Medulla oblongata (tissue), 1 donor: ENCODE results near the gene RAB36.
A peak's percentile ranks its signal among the peaks of the same experiment; 100 is the strongest.

Source experiments
- DNase-seq: peaks from one replicate; pipeline ENCODE4 v3.0.0-alpha.2; 2015; ENCODE audit errors: extremely low spot score

The RAB36 gene

GRCh38 chr22:23158516-23159290, 13.4 kb downstream of the RAB36 start:
- no peak for DNase-seq

DNA sequence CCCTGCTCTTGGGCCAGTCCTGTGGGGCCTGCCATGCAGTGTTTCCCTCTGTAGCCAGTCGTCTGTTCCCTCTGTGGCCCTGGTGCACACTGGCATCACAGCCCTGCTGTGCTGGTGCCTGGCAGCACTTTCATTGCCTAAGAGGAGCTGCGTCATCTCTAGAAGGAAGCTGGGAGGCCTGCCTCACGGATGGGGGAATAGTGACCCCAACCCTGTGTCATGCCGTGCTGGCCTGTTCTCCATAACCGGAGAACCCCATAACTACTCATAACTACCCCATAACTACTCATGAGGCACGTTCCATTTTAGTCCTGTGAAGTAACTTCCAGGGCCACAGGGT, 14.0 kb downstream of the RAB36 start:
- DNase-seq, result no peak

GRCh38 chr22:23161029-23161428, 15.8 kb downstream of the RAB36 start:
- DNase-seq, result no peak

- no peak for DNase-seq
Observed at GRCh38 chr22:23161574-23161973, 16.3 kb downstream of the RAB36 start.

- peak; percentile 89 for DNase-seq
Observed at GRCh38 chr22:23163665-23164064, 18.4 kb downstream of the RAB36 start.

DNA sequence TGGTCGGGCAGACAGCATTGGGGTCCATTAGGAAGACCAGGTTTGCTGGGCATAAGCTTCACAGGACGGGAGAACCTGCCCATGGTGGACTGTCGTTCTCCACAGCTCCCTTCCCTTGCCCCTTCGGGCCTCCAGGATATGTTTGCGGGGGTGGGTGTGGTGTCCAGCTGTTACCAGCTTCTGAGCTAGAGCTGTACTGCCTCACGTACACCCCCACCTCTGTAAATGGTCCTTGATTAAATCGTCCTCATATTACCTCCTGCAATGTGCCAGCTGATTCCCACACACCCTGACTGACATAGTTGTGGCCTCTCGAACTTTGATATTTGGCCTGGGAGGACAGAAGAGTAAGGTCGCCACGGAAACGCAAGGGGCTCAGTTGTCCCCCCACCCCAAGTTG, 18.8 kb downstream of the RAB36 start:
- DNase-seq, result no peak

DNA sequence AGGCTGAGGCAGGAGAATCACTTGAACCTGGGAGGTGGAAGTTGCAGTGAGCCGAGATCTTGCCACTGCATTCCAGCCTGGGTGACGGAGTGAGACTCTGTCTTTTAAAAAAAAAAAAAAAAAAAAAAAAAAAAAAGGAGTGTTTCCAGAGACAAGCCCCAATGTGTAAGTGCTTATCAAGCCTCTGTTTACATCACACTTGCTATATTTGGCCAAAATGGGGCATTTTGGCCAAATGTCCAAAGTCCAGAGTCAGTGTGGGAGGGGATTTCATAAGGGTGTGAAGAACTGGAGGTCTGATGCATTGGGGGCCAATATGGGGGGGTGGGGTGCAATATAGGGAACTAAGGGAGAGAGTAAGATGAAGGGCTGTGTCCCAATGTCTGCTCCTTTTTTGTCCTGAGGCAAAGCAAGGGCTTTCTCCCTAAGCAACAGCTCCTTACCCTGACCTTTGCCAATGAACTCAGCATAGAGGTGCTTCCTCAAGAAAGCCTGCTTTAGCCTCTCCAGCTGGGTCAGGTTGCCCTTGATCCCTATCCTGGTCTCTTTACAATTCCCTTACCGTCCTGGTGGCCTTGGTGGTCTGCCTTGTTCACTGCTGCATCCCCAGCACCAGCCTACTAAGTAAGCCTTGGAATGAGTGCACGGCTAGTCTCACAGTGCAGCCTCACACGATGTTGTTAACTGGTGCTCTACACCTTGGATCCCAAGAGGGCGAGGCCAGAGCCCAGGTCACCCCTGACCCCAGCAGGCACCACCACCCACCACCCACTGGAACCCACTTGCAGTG, 21.0 kb downstream of the RAB36 start:
- DNase-seq, result no peak

GRCh38 chr22:23166841-23167616, 21.8 kb downstream of the RAB36 start:
- no peak for DNase-seq

- no peak for DNase-seq
Observed at GRCh38 chr22:23168391-23169042, 23.2 kb downstream of the RAB36 start.

GRCh38 chr22:23169043-23169406, 23.7 kb downstream of the RAB36 start:
- DNase-seq, result no peak

- DNase-seq, result no peak
Observed at GRCh38 chr22:23175817-23176644, 30.8 kb downstream of the RAB36 start.

GRCh38 chr22:23176645-23177027, 31.4 kb downstream of the RAB36 start:
- DNase-seq, result no peak

DNA sequence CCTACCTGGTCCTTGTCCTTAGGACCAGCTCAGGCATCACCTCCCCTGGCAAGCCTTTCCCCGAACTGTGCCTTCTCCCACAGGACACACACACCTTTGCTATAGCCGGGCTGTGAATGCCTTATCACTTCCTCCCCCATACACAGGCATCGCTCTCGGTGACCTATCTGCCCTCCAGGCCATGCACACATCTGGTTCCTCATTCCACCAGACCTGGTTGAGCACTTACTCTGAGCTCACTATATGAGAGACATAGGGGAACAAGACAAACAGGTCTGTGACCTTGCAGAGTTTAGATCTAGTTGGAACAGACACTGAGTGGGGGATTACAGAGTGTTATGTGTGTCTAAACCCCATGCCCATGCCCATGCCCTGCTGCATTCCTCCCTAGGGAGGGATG, 31.9 kb downstream of the RAB36 start:
- no peak for DNase-seq

- DNase-seq, result peak; percentile 76
Observed at GRCh38 chr22:23178512-23179254, 33.4 kb downstream of the RAB36 start.

DNA sequence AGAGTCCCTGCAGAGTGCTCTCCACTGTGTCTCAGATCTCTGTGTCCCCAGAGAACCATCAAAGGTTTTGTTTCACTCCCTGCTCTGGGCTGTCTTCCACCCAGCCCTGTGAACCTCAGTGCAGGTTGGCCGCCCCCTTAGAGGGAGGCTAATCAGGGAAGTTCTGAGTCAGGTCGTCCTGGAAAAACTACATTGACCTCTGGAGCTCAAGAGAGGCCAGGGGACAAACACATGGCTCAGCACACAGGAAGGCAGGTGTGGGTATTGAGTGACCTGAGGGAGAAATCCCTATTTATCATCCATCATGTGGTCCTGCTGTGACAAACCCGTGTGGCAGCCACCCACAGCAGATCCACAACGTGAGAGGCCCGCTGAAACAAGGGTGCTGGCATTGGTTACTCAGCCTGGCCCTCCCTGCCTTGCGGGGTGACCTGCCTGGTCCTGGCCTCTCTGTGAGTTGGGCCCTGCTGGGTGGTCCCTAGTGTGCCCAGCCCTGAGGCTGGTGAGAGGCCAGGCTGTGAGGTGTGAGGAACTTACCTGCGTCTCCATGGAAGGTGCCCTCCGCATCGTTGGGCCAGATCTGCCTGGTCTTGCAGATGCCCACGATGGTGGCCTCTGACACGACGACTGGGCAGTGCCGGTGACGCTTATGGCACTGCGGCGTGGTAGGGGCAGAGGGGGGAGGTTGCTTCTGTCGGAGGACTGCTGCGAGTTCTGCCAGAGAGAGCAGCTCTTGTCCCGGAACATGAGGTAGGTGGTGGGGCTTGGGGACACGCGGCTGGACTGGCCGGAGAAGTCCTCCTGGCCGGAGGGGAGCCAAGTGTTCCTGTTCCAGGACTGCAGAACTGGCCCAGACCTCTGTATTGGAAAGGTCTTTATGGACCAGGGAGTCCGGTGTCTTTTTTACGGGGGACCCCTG, 34.4 kb downstream of the RAB36 start:
- DNase-seq, result peak; percentile 54

GRCh38 chr22:23180301-23180892, 35.1 kb downstream of the RAB36 start, which contains the start of gene BCR:
Gene BCR, plus strand, starts transcription at chr22:23180509. Its CDS starts 452 bp downstream, at chr22:23180961.
- peak; percentile 84 for DNase-seq

DNA sequence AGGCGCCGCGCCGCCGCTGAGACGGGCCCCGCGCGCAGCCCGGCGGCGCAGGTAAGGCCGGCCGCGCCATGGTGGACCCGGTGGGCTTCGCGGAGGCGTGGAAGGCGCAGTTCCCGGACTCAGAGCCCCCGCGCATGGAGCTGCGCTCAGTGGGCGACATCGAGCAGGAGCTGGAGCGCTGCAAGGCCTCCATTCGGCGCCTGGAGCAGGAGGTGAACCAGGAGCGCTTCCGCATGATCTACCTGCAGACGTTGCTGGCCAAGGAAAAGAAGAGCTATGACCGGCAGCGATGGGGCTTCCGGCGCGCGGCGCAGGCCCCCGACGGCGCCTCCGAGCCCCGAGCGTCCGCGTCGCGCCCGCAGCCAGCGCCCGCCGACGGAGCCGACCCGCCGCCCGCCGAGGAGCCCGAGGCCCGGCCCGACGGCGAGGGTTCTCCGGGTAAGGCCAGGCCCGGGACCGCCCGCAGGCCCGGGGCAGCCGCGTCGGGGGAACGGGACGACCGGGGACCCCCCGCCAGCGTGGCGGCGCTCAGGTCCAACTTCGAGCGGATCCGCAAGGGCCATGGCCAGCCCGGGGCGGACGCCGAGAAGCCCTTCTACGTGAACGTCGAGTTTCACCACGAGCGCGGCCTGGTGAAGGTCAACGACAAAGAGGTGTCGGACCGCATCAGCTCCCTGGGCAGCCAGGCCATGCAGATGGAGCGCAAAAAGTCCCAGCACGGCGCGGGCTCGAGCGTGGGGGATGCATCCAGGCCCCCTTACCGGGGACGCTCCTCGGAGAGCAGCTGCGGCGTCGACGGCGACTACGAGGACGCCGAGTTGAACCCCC, 35.8 kb downstream of the RAB36 start:
- DNase-seq, result no peak

- DNase-seq, result no peak
Observed at GRCh38 chr22:23181721-23182308, 36.5 kb downstream of the RAB36 start.
